IMR-90 (cell line): ENCODE data around the gene PHLPP2. TPM values are rescaled to one million over a fixed set of nuclear protein-coding genes. Genes with fewer than 3 reads are reported as not detected.

Source experiments
- ATAC-seq: fragments of 200-7000 bp; cut with Tn5 transposase; 2 replicates; pipeline ENCODE4 v1.9.1; 2020; ENCODE audit warnings: low read depth, mild to moderate bottlenecking, moderate library complexity
- BruUV-seq: library from RNA; stranded (reverse); fragments of 400-500 nt; replicated peaks from 2 replicates; lab custom pipeline; 2021; lab: Mats Ljungman, UMichigan
- CTCF ChIA-PET: fragments of 300-600 bp; formaldehyde crosslinking; extraction: SDS; loops from one replicate; lab custom pipeline; 2021; ENCODE audit warnings: antibody characterized with exemption; lab: Yijun Ruan, JAX
- POLR2A ChIA-PET: fragments of 300-600 bp; sonication (Branson Sonifier 250); formaldehyde crosslinking; loops from one replicate; lab custom pipeline; 2022; ENCODE audit warnings: antibody characterized with exemption; ENCODE audit not compliant: unreplicated experiment; lab: Charles Lee
- DNase-seq: peaks from one replicate; pipeline ENCODE4 v3.0.0; 2013
- H2AFZ ChIP-seq: replicated peaks from 2 replicates; pipeline ENCODE3; 2013; ENCODE audit warnings: low read length, mild to moderate bottlenecking; ENCODE audit not compliant: poor library complexity
- H2AK5ac ChIP-seq: 2 replicates; pipeline ENCODE4 v1.6.1; 2013; ENCODE audit warnings: low read depth, low read length, inconsistent platforms
- H2AK9ac ChIP-seq: replicated peaks from 2 replicates; pipeline ENCODE3; 2013; ENCODE audit warnings: mild to moderate bottlenecking, low read depth, low read length, moderate library complexity; ENCODE audit not compliant: poor library complexity
- H2BK120ac ChIP-seq: 2 replicates; pipeline ENCODE4 v1.6.1; 2013; ENCODE audit warnings: low read depth, low read length, inconsistent platforms
- H2BK15ac ChIP-seq: 3 replicates; pipeline ENCODE4 v1.6.1; 2013; ENCODE audit warnings: low read depth, low read length, inconsistent platforms
- H2BK20ac ChIP-seq: 2 replicates; pipeline ENCODE4 v1.6.1; 2013; ENCODE audit warnings: low read depth, mild to moderate bottlenecking, inconsistent platforms, low read length, moderate library complexity
- H2BK5ac ChIP-seq: 2 replicates; pipeline ENCODE4 v1.6.1; 2013; ENCODE audit warnings: mild to moderate bottlenecking, low read depth, low read length, inconsistent platforms; ENCODE audit not compliant: poor library complexity, severe bottlenecking
- H3K14ac ChIP-seq: replicated peaks from 2 replicates; pipeline ENCODE4 v1.6.1; 2013; ENCODE audit warnings: low read depth, low read length, inconsistent platforms
- H3K18ac ChIP-seq: 2 replicates; pipeline ENCODE4 v1.6.1; 2013; ENCODE audit warnings: low read depth, low read length, control low read depth
- H3K23ac ChIP-seq: 2 replicates; pipeline ENCODE4 v1.6.1; 2013; ENCODE audit warnings: low read depth, low read length, inconsistent platforms
- H3K27ac ChIP-seq: 2 replicates; pipeline ENCODE4 v1.5.1; 2013; ENCODE audit warnings: mild to moderate bottlenecking, control low read depth, low read length; ENCODE audit not compliant: insufficient read depth
- H3K27me3 ChIP-seq: 2 replicates; pipeline ENCODE4 v1.6.1; 2013; ENCODE audit warnings: low read length; ENCODE audit not compliant: control insufficient read depth, insufficient read depth
- H3K36me3 ChIP-seq: 2 replicates; pipeline ENCODE4 v1.6.1; 2013; ENCODE audit warnings: low read length, mixed read lengths; ENCODE audit not compliant: control insufficient read depth, insufficient read depth
- H3K4ac ChIP-seq: 2 replicates; pipeline ENCODE4 v1.6.1; 2013; ENCODE audit warnings: low read depth, low read length, inconsistent platforms
- H3K4me1 ChIP-seq: 2 replicates; pipeline ENCODE4 v1.6.1; 2013; ENCODE audit warnings: low read length, mixed read lengths; ENCODE audit not compliant: control insufficient read depth, insufficient read depth
- H3K4me2 ChIP-seq: 2 replicates; pipeline ENCODE4 v1.6.1; 2013; ENCODE audit warnings: low read depth, mild to moderate bottlenecking, control low read depth, low read length, moderate library complexity
- H3K4me3 ChIP-seq: 2 replicates; pipeline ENCODE4 v1.5.1; 2013; ENCODE audit warnings: low read depth, mild to moderate bottlenecking, control low read depth, low read length, moderate library complexity; ENCODE audit not compliant: insufficient read depth
- H3K56ac ChIP-seq: 2 replicates; pipeline ENCODE4 v1.6.1; 2013; ENCODE audit warnings: low read length, inconsistent platforms; ENCODE audit not compliant: insufficient read depth; ENCODE audit errors: extremely low read depth
- H3K79me1 ChIP-seq, 2 experiments: 2 replicates each; pipeline ENCODE4 v1.6.1; 2013; ENCODE audit warnings: low read length in 2 of 2, inconsistent platforms in 1 of 2, low read depth in 1 of 2
- H3K9ac ChIP-seq: 2 replicates; pipeline ENCODE4 v1.6.1; 2013; ENCODE audit warnings: low read depth, low read length, control low read depth
- H3K9me1 ChIP-seq: 2 replicates; pipeline ENCODE4 v1.6.1; 2013; ENCODE audit warnings: low read length, inconsistent platforms; ENCODE audit not compliant: insufficient read depth
- H3K9me3 ChIP-seq: 2 replicates; pipeline ENCODE4 v1.6.1; 2013; ENCODE audit warnings: low read length; ENCODE audit not compliant: control insufficient read depth, insufficient read depth
- H4K20me1 ChIP-seq: 2 replicates; pipeline ENCODE4 v1.6.1; 2013; ENCODE audit warnings: low read length, inconsistent platforms; ENCODE audit not compliant: insufficient read depth
- H4K5ac ChIP-seq: 2 replicates; pipeline ENCODE4 v1.6.1; 2013; ENCODE audit warnings: mild to moderate bottlenecking, low read depth, low read length, control low read depth
- H4K8ac ChIP-seq, 2 experiments: 2 replicates each; pipeline ENCODE4 v1.6.1; 2013; ENCODE audit warnings: low read depth in 2 of 2, low read length in 2 of 2, control low read depth in 1 of 2, inconsistent platforms in 1 of 2
- H4K91ac ChIP-seq: 2 replicates; pipeline ENCODE4 v1.6.1; 2013; ENCODE audit warnings: low read depth, low read length, inconsistent platforms; ENCODE audit not compliant: insufficient read depth
- MXI1 ChIP-seq: IDR thresholded peaks from 2 replicates; pipeline ENCODE4 v1.6.1; 2012; ENCODE audit warnings: low read depth, mild to moderate bottlenecking, low read length, moderate library complexity, borderline replicate concordance
- WGBS, 2 experiments: methylation state at CpG; one replicate each; pipeline versions ENCODE4 v1.1.5 to v1.1.7; 2013; ENCODE audit warnings: missing lambda C conversion rate in 2 of 2; ENCODE audit not compliant: insufficient read length in 1 of 2; ENCODE audit errors: extremely low coverage in 2 of 2; 5-methylcytosine and 5-hydroxymethylcytosine counted together
- dilution Hi-C: fragments of 300-500 bp; cut with HindIII; formaldehyde crosslinking; loops from one replicate; pipeline ENCODE4 v1.14.3; 2018; ENCODE audit warnings: low sequenced_read_pairs; ENCODE audit not compliant: unreplicated experiment
- in situ Hi-C: fragments of 300-500 bp; cut with MboI; formaldehyde crosslinking; loops from 3 replicates; pipeline ENCODE4 v1.14.3; 2019; ENCODE audit warnings: low sequenced_read_pairs, inconsistent platforms, mixed read lengths
- intact Hi-C: fragments of 100-400 bp; cut with micrococcal nuclease; formaldehyde crosslinking; loops from 2 replicates; pipeline ENCODE4 v1.10.0; 2022
- polyA plus RNA-seq, 3 experiments: library from polyadenylated mRNA; depleted of rRNA; stranded (reverse); fragments of >200 nt; gene quantifications; 2 replicates each; pipeline ENCODE4 v1.2.3, GENCODE V29; 2012; ENCODE audit warnings: low replicate concordance in 1 of 3
- total RNA-seq: library from RNA; depleted of rRNA; stranded (reverse); fragments of >200 nt; gene quantifications from 2 replicates; pipeline ENCODE4 v1.2.3, GENCODE V29; 2012

PHLPP2 gene
- total and polyA plus RNA-seq, 2 of the 4 experiments (the other 2 are of a cell fraction), result 6.8 to 10.2 TPM

- ChIA-PET CTCF (no interaction called here), POLR2A (no interaction called here)
- Histone ChIP-seq H2BK120ac (no peak overlapping the region), H3K79me1 (peaks cover 3 to 5% of the 10 kb centered on the region in 2 experiments; a peak in 3 of 4 replicates), H3K4me3 (no peak overlapping the region), H4K8ac (no peak overlapping the region), H3K9me1 (no peaks in the 10 kb centered on the region), H2AK9ac (no peak overlapping the region), H3K4me1 (no peaks in the 10 kb centered on the region), H3K4ac (no peak overlapping the region), H2AK5ac (no peak overlapping the region), H3K36me3 (peaks cover 33% of the 10 kb centered on the region), H3K4me2 (no peak overlapping the region), H3K56ac (no peak overlapping the region), H3K18ac (no peak overlapping the region), H3K9me3 (no peaks in the 10 kb centered on the region), H3K9ac (no peak overlapping the region), H2BK15ac (no peak overlapping the region), H4K91ac (no peak overlapping the region), H3K23ac (no peak overlapping the region), H3K27me3 (no peaks in the 10 kb centered on the region), H4K20me1 (no peaks in the 10 kb centered on the region), H3K27ac (no peak overlapping the region), H3K14ac (no peak overlapping the region), H2AFZ (no peak overlapping the region), H2BK20ac (no peak overlapping the region), H4K5ac (no peak overlapping the region), H2BK5ac (no peak overlapping the region)
- dilution Hi-C loops, result no loop called here
- ATAC-seq (no peak), DNase-seq (no peak)
- no peak for TF ChIP-seq MXI1
- intact Hi-C loops, result no loop called here
- BruUV-seq, result no TSS peak
- in situ Hi-C loops, result no loop called here
- no CpG with 5 or more reads among the region's 4 CpGs for WGBS, 2 experiments
These were observed 14.4 kb upstream of the PHLPP2 start for GRCh38 chr16:71738855-71739254.
